GM19035 (cell line): ENCODE results near the gene TAS1R2.

Source experiments
- ATAC-seq: cut with Tn5 transposase; IDR thresholded peaks from one replicate; pipeline ENCODE4 v1.9.1; 2021; ENCODE audit not compliant: unreplicated experiment

Gene TAS1R2

GRCh38 chr1:18803151-18803791 is 56.2 kb downstream of the TAS1R2 start:
- ATAC-seq = no peak

- ATAC-seq = no peak
Observed at GRCh38 chr1:18802231-18802630, 57.2 kb downstream of the TAS1R2 start.

GRCh38 chr1:18800258-18800657 is 59.2 kb downstream of the TAS1R2 start:
- ATAC-seq = no peak

- ATAC-seq = no peak
Observed at GRCh38 chr1:18799454-18799853, 60.0 kb downstream of the TAS1R2 start.

GRCh38 chr1:18798946-18799345 is 60.5 kb downstream of the TAS1R2 start:
- ATAC-seq = no peak

- no peak for ATAC-seq
Observed at GRCh38 chr1:18798533-18798932, 60.9 kb downstream of the TAS1R2 start.

- no peak for ATAC-seq
Observed at GRCh38 chr1:18796950-18797349, 62.5 kb downstream of the TAS1R2 start.

- no peak for ATAC-seq
Observed at GRCh38 chr1:18795002-18795689, 64.3 kb downstream of the TAS1R2 start.

- ATAC-seq = no peak
Observed at GRCh38 chr1:18794561-18794960, 64.9 kb downstream of the TAS1R2 start.

GRCh38 chr1:18794051-18794450 is 65.4 kb downstream of the TAS1R2 start:
- no peak for ATAC-seq

GRCh38 chr1:18793164-18793563 is 66.3 kb downstream of the TAS1R2 start:
- no peak for ATAC-seq

GRCh38 chr1:18792747-18793146 is 66.7 kb downstream of the TAS1R2 start:
- no peak for ATAC-seq
